Muscle of leg (tissue), 11 donors: ENCODE results near the gene CSNK1D. TPM values are rescaled to one million over a fixed set of nuclear protein-coding genes. Genes with fewer than 3 reads are reported as not detected.
A peak's percentile ranks its signal among the peaks of the same experiment; 100 is the strongest.
"Not testable (repeated sequence)": the region's sequence is repeated elsewhere in the genome, so short reads cannot be mapped to it uniquely, and the experiment has no call there.

Experiments
- DNase-seq: peaks from one replicate; pipeline ENCODE4 v3.0.0; 2013
- H3K27ac ChIP-seq: one replicate; pipeline ENCODE4 v1.5.1; 2013; ENCODE audit warnings: mild to moderate bottlenecking, low read length, control low read depth
- H3K27me3 ChIP-seq: one replicate; pipeline ENCODE4 v1.6.1; 2013; ENCODE audit warnings: low read length; ENCODE audit not compliant: control insufficient read depth, insufficient read depth
- H3K36me3 ChIP-seq: one replicate; pipeline ENCODE4 v1.6.1; 2013; ENCODE audit warnings: low read length; ENCODE audit not compliant: control insufficient read depth, insufficient read depth
- H3K4me1 ChIP-seq: one replicate; pipeline ENCODE4 v1.6.1; 2013; ENCODE audit warnings: low read length; ENCODE audit not compliant: control insufficient read depth, insufficient read depth
- H3K4me3 ChIP-seq: one replicate; pipeline ENCODE4 v1.5.1; 2013; ENCODE audit warnings: low read length, control low read depth
- H3K9me3 ChIP-seq: replicated peaks from 2 replicates; pipeline ENCODE4 v1.6.1; 2013; ENCODE audit warnings: low read depth, low read length; ENCODE audit not compliant: control insufficient read depth
- WGBS: methylation state at CpG from one replicate; pipeline ENCODE4 v1.1.5; 2013; ENCODE audit warnings: missing lambda C conversion rate; ENCODE audit not compliant: insufficient coverage; 5-methylcytosine and 5-hydroxymethylcytosine counted together
- polyA plus RNA-seq, 8 donors: library from polyadenylated mRNA; unstranded; fragments of 120-200 nt; gene quantifications; one replicate each; pipeline versions ENCODE4 v1.2.1 to v1.2.3, GENCODE V29; 2013; ENCODE audit warnings: inconsistent platforms in 1 of 8, low replicate concordance in 1 of 8; ENCODE audit not compliant: insufficient read length in 8 of 8, insufficient read depth in 1 of 8
- total RNA-seq: library from RNA; stranded (reverse); fragments of 120-200 nt; gene quantifications from one replicate; pipeline ENCODE4 v1.2.4, GENCODE V29; 2013

Gene CSNK1D
- total and polyA plus RNA-seq, 9 donors, result 15.0 to 82.2 (median 71.8) TPM

GRCh38 chr17:82217120-82217529 is 56.4 kb downstream of the CSNK1D start:
- Histone ChIP-seq H3K27me3 (no peaks in the 10 kb centered on the region), H3K4me3 (no peak overlapping the region), H3K9me3 (no peaks in the 10 kb centered on the region), H3K27ac (peak overlapping the region; percentile 76), H3K4me1 (peaks cover 19% of the 10 kb centered on the region), H3K36me3 (no peaks in the 10 kb centered on the region)
- DNase-seq, result no peak
- 62% methylated on average over 8 of the region's 12 CpGs for WGBS

GRCh38 chr17:82216301-82217119 is 57.0 kb downstream of the CSNK1D start:
- Histone ChIP-seq H3K4me1 (peaks cover 22% of the 10 kb centered on the region), H3K27ac (peak overlapping the region; percentile 76), H3K4me3 (no peak overlapping the region), H3K27me3 (no peaks in the 10 kb centered on the region), H3K9me3 (no peaks in the 10 kb centered on the region), H3K36me3 (no peaks in the 10 kb centered on the region)
- WGBS, result 52% methylated on average over 11 of the region's 17 CpGs
- peak; percentile 79 for DNase-seq

- Histone ChIP-seq H3K9me3 (no peaks in the 10 kb centered on the region), H3K4me1 (peaks cover 22% of the 10 kb centered on the region), H3K27me3 (no peaks in the 10 kb centered on the region), H3K27ac (peak overlapping the region; percentile 69), H3K4me3 (no peak overlapping the region), H3K36me3 (no peaks in the 10 kb centered on the region)
- DNase-seq, result no peak
- WGBS, result 81% methylated on average over 12 of the region's 12 CpGs
Observed at GRCh38 chr17:82215972-82216300, 57.6 kb downstream of the CSNK1D start.

- H3K4me3 ChIP-seq, result no peak overlapping the region
- DNase-seq, result no peak
- H3K36me3 ChIP-seq, result no peaks in the 10 kb centered on the region
- H3K4me1 ChIP-seq, result peaks cover 22% of the 10 kb centered on the region
- no peaks in the 10 kb centered on the region for H3K9me3 ChIP-seq
- H3K27me3 ChIP-seq, result no peaks in the 10 kb centered on the region
- 64% methylated on average over 20 of the region's 25 CpGs for WGBS
- no peak overlapping the region for H3K27ac ChIP-seq
Observed at GRCh38 chr17:82215095-82215971, 58.2 kb downstream of the CSNK1D start.

GRCh38 chr17:82214012-82214628 is 59.4 kb downstream of the CSNK1D start:
- Histone ChIP-seq H3K9me3 (no peaks in the 10 kb centered on the region), H3K27ac (no peak overlapping the region), H3K4me3 (no peak overlapping the region), H3K27me3 (no peaks in the 10 kb centered on the region), H3K4me1 (peaks cover 22% of the 10 kb centered on the region), H3K36me3 (no peaks in the 10 kb centered on the region)
- no peak for DNase-seq
- 86% methylated on average over 11 of the region's 11 CpGs for WGBS

GRCh38 chr17:82213251-82214011 is 60.1 kb downstream of the CSNK1D start:
- no peaks in the 10 kb centered on the region for H3K36me3 ChIP-seq
- H3K27me3 ChIP-seq, result no peaks in the 10 kb centered on the region
- peak overlapping the region; percentile 35 for H3K27ac ChIP-seq
- WGBS, result under 1% methylated on average over 24 of the region's 37 CpGs
- peak; percentile 84 for DNase-seq
- H3K4me1 ChIP-seq, result peaks cover 22% of the 10 kb centered on the region
- H3K9me3 ChIP-seq, result no peaks in the 10 kb centered on the region
- peak overlapping the region; percentile 68 for H3K4me3 ChIP-seq

- Histone ChIP-seq H3K4me3 (peak within 1 kb of the TSS; percentile 68), H3K9me3 (no peaks in the 10 kb centered on the region), H3K27ac (peak within 1 kb of the TSS; percentile 42), H3K4me1 (peaks cover 22% of the 10 kb centered on the region), H3K27me3 (no peaks in the 10 kb centered on the region), H3K36me3 (peaks cover 2% of the 10 kb centered on the region)
- peak; percentile 89 for DNase-seq
- under 1% methylated on average over 114 of the region's 116 CpGs for WGBS
Observed at GRCh38 chr17:82212331-82213250, 60.9 kb downstream of the CSNK1D start, which contains the start of gene CCDC57. Gene CCDC57 (minus strand): TSS chr17:82212842. CDS start chr17:82201944, 10,898 bp downstream.

GRCh38 chr17:82210655-82211054 is 62.8 kb downstream of the CSNK1D start:
- not testable (repeated sequence) for DNase-seq, H3K9me3 ChIP-seq, H3K36me3 ChIP-seq, H3K27ac ChIP-seq, H3K4me3 ChIP-seq, H3K27me3 ChIP-seq
- H3K4me1 ChIP-seq, result peaks cover 14% of the 10 kb centered on the region
- WGBS, result 84% methylated on average over 2 of the region's 11 CpGs
